Neural cell (in vitro differentiated cells): Measurements from ENCODE around the gene RDH14. TPM values are rescaled to one million over a fixed set of nuclear protein-coding genes. Genes with fewer than 3 reads are reported as not detected.

Source experiments
- H2AFZ ChIP-seq: fragments of 200-600, 300-800 bp; sonication (generic), shearing (Covaris generic); 2 replicates; pipeline ENCODE4 v1.6.0; 2014; ENCODE audit warnings: low read depth, mild to moderate bottlenecking, antibody characterized with exemption, low read length, moderate library complexity
- H3F3A ChIP-seq: fragments of 200-600 bp; shearing (Covaris generic); 2 replicates; pipeline ENCODE4 v1.6.1; 2016; ENCODE audit warnings: mild to moderate bottlenecking, moderate library complexity, mixed read lengths, antibody characterized with exemption, low read length; ENCODE audit not compliant: insufficient read depth, poor library complexity, severe bottlenecking
- H3K27ac ChIP-seq: fragments of 200-600, 300-800 bp; sonication (generic), shearing (Covaris generic); 2 replicates; pipeline ENCODE4 v1.5.1; 2014; ENCODE audit warnings: mild to moderate bottlenecking, low read length, moderate library complexity
- H3K27me3 ChIP-seq: fragments of 300-800, 200-600 bp; sonication (generic), shearing (Covaris generic); 2 replicates; pipeline ENCODE4 v1.6.0; 2014; ENCODE audit warnings: mild to moderate bottlenecking, low read depth, low read length, moderate library complexity; ENCODE audit not compliant: insufficient read depth
- H3K36me3 ChIP-seq: fragments of 300-800, 200-600 bp; sonication (generic), shearing (Covaris generic); 2 replicates; pipeline ENCODE4 v1.5.1; 2014; ENCODE audit warnings: mild to moderate bottlenecking, antibody characterized with exemption, low read length, moderate library complexity; ENCODE audit not compliant: insufficient read depth
- H3K4me2 ChIP-seq: fragments of 300-800, 200-600 bp; sonication (generic), shearing (Covaris generic); 2 replicates; pipeline ENCODE4 v1.6.0; 2014; ENCODE audit warnings: mild to moderate bottlenecking, low read length
- H3K4me3 ChIP-seq: fragments of 300-800, 200-600 bp; sonication (generic), shearing (Covaris generic); 2 replicates; pipeline ENCODE4 v1.5.1; 2014; ENCODE audit warnings: mild to moderate bottlenecking, low read length, moderate library complexity
- H3K79me2 ChIP-seq: fragments of 200-600 bp; shearing (Covaris generic); replicated peaks from 2 replicates; pipeline ENCODE4 v1.6.0; 2014; ENCODE audit warnings: mild to moderate bottlenecking, low read length, moderate library complexity; ENCODE audit not compliant: insufficient read depth
- H3K9ac ChIP-seq: fragments of 300-800, 200-600 bp; sonication (generic), shearing (Covaris generic); 2 replicates; pipeline ENCODE4 v1.6.1; 2016; ENCODE audit warnings: mild to moderate bottlenecking, low read length, mixed read lengths
- H3K9me2 ChIP-seq: fragments of 200-600 bp; shearing (Covaris generic); 2 replicates; pipeline ENCODE4 v1.6.1; 2016; ENCODE audit warnings: mild to moderate bottlenecking, low read length, mixed read lengths; ENCODE audit not compliant: insufficient read depth
- H3K9me3 ChIP-seq: fragments of 200-600, 300-800 bp; sonication (generic), shearing (Covaris generic); 2 replicates; pipeline ENCODE4 v1.6.1; 2016; ENCODE audit warnings: mild to moderate bottlenecking, mixed run types, low read length, moderate library complexity, mixed read lengths
- H4K20me1 ChIP-seq: fragments of 200-600 bp; shearing (Covaris generic); 2 replicates; pipeline ENCODE4 v1.6.1; 2016; ENCODE audit warnings: mild to moderate bottlenecking, mixed run types; ENCODE audit not compliant: insufficient read depth
- CTCF ChIP-seq: fragments of 450-650 bp; IDR thresholded peaks from 2 replicates; pipeline ENCODE4 v1.5.1; 2014; ENCODE audit warnings: antibody characterized with exemption, mild to moderate bottlenecking, moderate library complexity; ENCODE audit not compliant: poor library complexity, severe bottlenecking
- EP300 ChIP-seq: fragments of 450-650 bp; conservative IDR thresholded peaks from 2 replicates; pipeline ENCODE4 v1.6.1; 2014; ENCODE audit warnings: antibody characterized with exemption, mild to moderate bottlenecking, moderate library complexity; ENCODE audit not compliant: poor library complexity, severe bottlenecking
- EZH2 ChIP-seq: fragments of 200-600, 300-800 bp; shearing (Covaris generic), sonication (generic); IDR thresholded peaks from 2 replicates; pipeline ENCODE4 v1.6.1; 2014; ENCODE audit warnings: antibody characterized with exemption, low read length, borderline replicate concordance, mild to moderate bottlenecking; ENCODE audit not compliant: insufficient read depth, poor library complexity, severe bottlenecking
- MXI1 ChIP-seq: fragments of 450-650 bp; conservative IDR thresholded peaks from 2 replicates; pipeline ENCODE4 v1.6.1; 2014; ENCODE audit warnings: antibody characterized with exemption, mild to moderate bottlenecking; ENCODE audit not compliant: poor library complexity, severe bottlenecking
- POLR2AphosphoS5 ChIP-seq: IDR thresholded peaks from 2 replicates; pipeline ENCODE4 v1.6.1; 2012
- RAD21 ChIP-seq: fragments of 450-650 bp; conservative IDR thresholded peaks from 2 replicates; pipeline ENCODE4 v1.6.1; 2014; ENCODE audit warnings: antibody characterized with exemption, mild to moderate bottlenecking, moderate library complexity
- SMC3 ChIP-seq: fragments of 450-650 bp; conservative IDR thresholded peaks from 2 replicates; pipeline ENCODE4 v1.6.1; 2014; ENCODE audit warnings: antibody characterized with exemption, mild to moderate bottlenecking, moderate library complexity; ENCODE audit not compliant: poor library complexity
- TAF1 ChIP-seq: IDR thresholded peaks from 2 replicates; pipeline ENCODE4 v1.6.1; 2012; ENCODE audit warnings: low read depth
- polyA plus RNA-seq: library from polyadenylated mRNA; depleted of rRNA; stranded (reverse); fragments of >200 nt; gene quantifications from 2 replicates; pipeline ENCODE4 v1.2.3, GENCODE V29; 2014
- TF ChIP-seq, protein P1 (sequence below): IDR thresholded peaks from 2 replicates; pipeline ENCODE4 v1.6.1; 2012; ENCODE audit warnings: borderline replicate concordance

Gene RDH14
- polyA plus RNA-seq, 1 donor from 2014 or later: 29.4 TPM

DNA sequence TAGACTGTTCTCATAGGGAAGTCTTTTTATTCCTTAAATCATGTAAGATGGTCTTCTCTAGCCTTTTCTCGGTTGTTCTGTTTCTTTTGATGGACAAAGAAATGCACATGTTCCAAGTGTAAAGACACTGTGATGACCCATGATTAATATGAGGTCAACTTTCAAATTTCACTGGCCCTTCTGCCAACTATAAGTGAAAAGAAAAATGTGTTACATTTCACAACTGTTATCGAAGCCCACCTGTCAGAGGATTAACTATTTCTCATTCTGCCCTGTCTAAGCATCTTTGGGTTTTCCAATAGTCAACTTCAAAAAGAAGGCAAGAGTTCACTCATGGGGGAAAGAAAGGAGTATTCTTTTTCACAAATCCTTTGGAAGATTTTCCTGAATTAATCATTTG lies 3.3 kb downstream of the RDH14 start:
- no peak for TF ChIP-seq MXI1
- TF ChIP-seq CTCF: no peak
- TF ChIP-seq TAF1: no peak
- TF ChIP-seq, protein P1, sequence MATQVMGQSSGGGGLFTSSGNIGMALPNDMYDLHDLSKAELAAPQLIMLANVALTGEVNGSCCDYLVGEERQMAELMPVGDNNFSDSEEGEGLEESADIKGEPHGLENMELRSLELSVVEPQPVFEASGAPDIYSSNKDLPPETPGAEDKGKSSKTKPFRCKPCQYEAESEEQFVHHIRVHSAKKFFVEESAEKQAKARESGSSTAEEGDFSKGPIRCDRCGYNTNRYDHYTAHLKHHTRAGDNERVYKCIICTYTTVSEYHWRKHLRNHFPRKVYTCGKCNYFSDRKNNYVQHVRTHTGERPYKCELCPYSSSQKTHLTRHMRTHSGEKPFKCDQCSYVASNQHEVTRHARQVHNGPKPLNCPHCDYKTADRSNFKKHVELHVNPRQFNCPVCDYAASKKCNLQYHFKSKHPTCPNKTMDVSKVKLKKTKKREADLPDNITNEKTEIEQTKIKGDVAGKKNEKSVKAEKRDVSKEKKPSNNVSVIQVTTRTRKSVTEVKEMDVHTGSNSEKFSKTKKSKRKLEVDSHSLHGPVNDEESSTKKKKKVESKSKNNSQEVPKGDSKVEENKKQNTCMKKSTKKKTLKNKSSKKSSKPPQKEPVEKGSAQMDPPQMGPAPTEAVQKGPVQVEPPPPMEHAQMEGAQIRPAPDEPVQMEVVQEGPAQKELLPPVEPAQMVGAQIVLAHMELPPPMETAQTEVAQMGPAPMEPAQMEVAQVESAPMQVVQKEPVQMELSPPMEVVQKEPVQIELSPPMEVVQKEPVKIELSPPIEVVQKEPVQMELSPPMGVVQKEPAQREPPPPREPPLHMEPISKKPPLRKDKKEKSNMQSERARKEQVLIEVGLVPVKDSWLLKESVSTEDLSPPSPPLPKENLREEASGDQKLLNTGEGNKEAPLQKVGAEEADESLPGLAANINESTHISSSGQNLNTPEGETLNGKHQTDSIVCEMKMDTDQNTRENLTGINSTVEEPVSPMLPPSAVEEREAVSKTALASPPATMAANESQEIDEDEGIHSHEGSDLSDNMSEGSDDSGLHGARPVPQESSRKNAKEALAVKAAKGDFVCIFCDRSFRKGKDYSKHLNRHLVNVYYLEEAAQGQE: no peak
- no peak for TF ChIP-seq EZH2
- TF ChIP-seq SMC3: no peak
- TF ChIP-seq POLR2AphosphoS5: no peak
- TF ChIP-seq EP300: no peak
- TF ChIP-seq RAD21: no peak
- no peaks in the 10 kb centered on the region for H4K20me1 ChIP-seq

DNA sequence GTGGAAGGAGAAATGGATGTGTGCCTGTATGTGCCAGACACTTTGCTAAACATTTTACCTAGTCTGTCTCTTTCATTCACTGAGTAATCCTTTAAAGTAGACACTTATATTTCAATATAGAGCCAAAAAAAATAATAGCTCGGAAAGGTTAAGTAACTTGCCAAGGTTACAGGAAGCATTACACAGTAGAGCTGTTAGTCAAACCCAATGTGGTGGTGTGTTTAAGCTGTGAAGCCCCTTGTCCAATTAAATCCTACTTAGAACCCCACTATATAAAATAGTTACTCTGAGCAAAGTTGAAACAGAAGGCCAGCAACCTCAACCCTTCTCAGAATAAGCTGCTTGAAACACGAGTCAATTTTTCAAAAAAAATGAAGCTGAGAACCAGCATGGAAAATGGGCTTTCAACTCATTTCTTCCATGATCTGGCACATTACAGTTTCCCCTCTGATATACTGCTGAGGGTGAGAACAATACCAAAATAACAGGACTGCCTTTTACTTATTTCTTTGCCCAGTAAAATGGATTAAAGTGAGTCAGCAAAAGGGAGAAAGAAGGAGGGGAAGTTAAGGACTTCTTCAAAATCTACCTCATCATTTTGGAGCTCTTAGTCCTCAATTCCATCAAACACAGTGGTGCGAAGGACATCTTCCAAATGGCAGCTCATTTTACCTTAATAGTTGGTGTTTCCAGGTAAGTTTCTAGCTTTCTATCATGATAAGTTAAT lies 7.9 kb downstream of the RDH14 start:
- Histone ChIP-seq H3F3A (no peaks in the 10 kb centered on the region), H3K79me2 (peaks cover under 1% of the 10 kb centered on the region), H3K9me2 (no peaks in the 10 kb centered on the region), H4K20me1 (no peaks in the 10 kb centered on the region), H3K9me3 (no peaks in the 10 kb centered on the region), H3K9ac (no peak overlapping the region), H3K4me2 (no peak overlapping the region), H3K27ac (no peak overlapping the region), H3K36me3 (no peaks in the 10 kb centered on the region), H3K4me3 (no peak overlapping the region), H3K27me3 (no peaks in the 10 kb centered on the region), H2AFZ (no peak overlapping the region)
- no peak for TF ChIP-seq SMC3
- no peak for TF ChIP-seq EP300
- TF ChIP-seq CTCF: no peak
- TF ChIP-seq TAF1: no peak
- no peak for TF ChIP-seq MXI1
- no peak for TF ChIP-seq EZH2
- TF ChIP-seq, protein P1: no peak
- no peak for TF ChIP-seq POLR2AphosphoS5

More for the DNA sequence above, 3.3 kb downstream of the RDH14 start:
- H3F3A ChIP-seq: no peaks in the 10 kb centered on the region
- H3K9ac ChIP-seq: no peak overlapping the region
- H3K79me2 ChIP-seq: peaks cover 23% of the 10 kb centered on the region
- no peaks in the 10 kb centered on the region for H3K27me3 ChIP-seq
- H3K4me2 ChIP-seq: no peak overlapping the region
- no peaks in the 10 kb centered on the region for H3K36me3 ChIP-seq
- no peak overlapping the region for H3K27ac ChIP-seq
- H3K9me2 ChIP-seq: no peaks in the 10 kb centered on the region
- H2AFZ ChIP-seq: no peak overlapping the region
- H3K9me3 ChIP-seq: no peaks in the 10 kb centered on the region
- H3K4me3 ChIP-seq: no peak overlapping the region
